DND-41 (cell line): ENCODE results near the gene FDXR.
A peak's percentile ranks its signal among the peaks of the same experiment; 100 is the strongest.

Experiments
- ATAC-seq: fragments of 200-7000 bp; cut with Tn5 transposase; 3 replicates; pipeline ENCODE4 v1.9.1; 2021; ENCODE audit warnings: low read depth; ENCODE audit not compliant: insufficient read depth
- DNase-seq: peaks from one replicate; pipeline ENCODE4 v3.0.0-alpha.2; 2020
- H2AFZ ChIP-seq: 2 replicates; pipeline ENCODE4 v1.6.0; 2012; ENCODE audit warnings: low read depth, low read length
- H3K27ac ChIP-seq: 2 replicates; pipeline ENCODE4 v1.5.1; 2012; ENCODE audit warnings: low read length, inconsistent platforms
- H3K27me3 ChIP-seq: fragments of 200-600 bp; sonication (generic); 2 replicates; pipeline ENCODE4 v1.6.0; 2012; ENCODE audit warnings: low read length, mild to moderate bottlenecking, inconsistent platforms; ENCODE audit not compliant: insufficient read depth, poor library complexity
- H3K36me3 ChIP-seq: 2 replicates; pipeline ENCODE4 v1.5.1; 2012; ENCODE audit warnings: low read length, inconsistent platforms; ENCODE audit not compliant: insufficient read depth
- H3K4me1 ChIP-seq: 2 replicates; pipeline ENCODE4 v1.5.1; 2012; ENCODE audit warnings: mild to moderate bottlenecking, low read length; ENCODE audit not compliant: insufficient read depth
- H3K4me2 ChIP-seq: 2 replicates; pipeline ENCODE4 v1.6.0; 2012; ENCODE audit warnings: mild to moderate bottlenecking, moderate library complexity, low read length, inconsistent platforms; ENCODE audit not compliant: insufficient read depth
- H3K4me3 ChIP-seq, 2 experiments: fragments of 200-600 bp in 1 of 2; shearing (Covaris generic) in 1 of 2; 2 replicates each; pipeline ENCODE4 v1.5.1; 2012 to 2016; ENCODE audit warnings: inconsistent platforms in 2 of 2, low read length in 2 of 2, mild to moderate bottlenecking in 2 of 2, low read depth in 1 of 2, moderate library complexity in 1 of 2
- H3K79me2 ChIP-seq: 2 replicates; pipeline ENCODE4 v1.6.0; 2012; ENCODE audit warnings: low read length, inconsistent platforms; ENCODE audit not compliant: insufficient read depth
- H3K9ac ChIP-seq: 2 replicates; pipeline ENCODE4 v1.6.0; 2012; ENCODE audit warnings: low read depth, mild to moderate bottlenecking, inconsistent platforms, low read length, moderate library complexity
- H3K9me3 ChIP-seq: 2 replicates; pipeline ENCODE4 v1.5.1; 2012; ENCODE audit warnings: low read length, moderate library complexity, mild to moderate bottlenecking, inconsistent platforms; ENCODE audit not compliant: insufficient read depth, severe bottlenecking
- H4K20me1 ChIP-seq: 2 replicates; pipeline ENCODE4 v1.6.0; 2012; ENCODE audit warnings: low read length; ENCODE audit not compliant: insufficient read depth
- EZH2 ChIP-seq: IDR thresholded peaks from 3 replicates; pipeline ENCODE4 v1.6.1; 2012; ENCODE audit warnings: borderline replicate concordance, low read depth, mild to moderate bottlenecking, moderate library complexity, low read length, inconsistent platforms; ENCODE audit not compliant: severe bottlenecking
- TF ChIP-seq, protein P1 (sequence below): IDR thresholded peaks from 2 replicates; pipeline ENCODE4 v1.5.1; 2012; ENCODE audit warnings: borderline replicate concordance, low read length, moderate library complexity, mild to moderate bottlenecking; ENCODE audit not compliant: poor library complexity, severe bottlenecking; ENCODE audit errors: extremely low read depth

The FDXR gene, protein sequence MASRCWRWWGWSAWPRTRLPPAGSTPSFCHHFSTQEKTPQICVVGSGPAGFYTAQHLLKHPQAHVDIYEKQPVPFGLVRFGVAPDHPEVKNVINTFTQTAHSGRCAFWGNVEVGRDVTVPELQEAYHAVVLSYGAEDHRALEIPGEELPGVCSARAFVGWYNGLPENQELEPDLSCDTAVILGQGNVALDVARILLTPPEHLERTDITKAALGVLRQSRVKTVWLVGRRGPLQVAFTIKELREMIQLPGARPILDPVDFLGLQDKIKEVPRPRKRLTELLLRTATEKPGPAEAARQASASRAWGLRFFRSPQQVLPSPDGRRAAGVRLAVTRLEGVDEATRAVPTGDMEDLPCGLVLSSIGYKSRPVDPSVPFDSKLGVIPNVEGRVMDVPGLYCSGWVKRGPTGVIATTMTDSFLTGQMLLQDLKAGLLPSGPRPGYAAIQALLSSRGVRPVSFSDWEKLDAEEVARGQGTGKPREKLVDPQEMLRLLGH

DNA sequence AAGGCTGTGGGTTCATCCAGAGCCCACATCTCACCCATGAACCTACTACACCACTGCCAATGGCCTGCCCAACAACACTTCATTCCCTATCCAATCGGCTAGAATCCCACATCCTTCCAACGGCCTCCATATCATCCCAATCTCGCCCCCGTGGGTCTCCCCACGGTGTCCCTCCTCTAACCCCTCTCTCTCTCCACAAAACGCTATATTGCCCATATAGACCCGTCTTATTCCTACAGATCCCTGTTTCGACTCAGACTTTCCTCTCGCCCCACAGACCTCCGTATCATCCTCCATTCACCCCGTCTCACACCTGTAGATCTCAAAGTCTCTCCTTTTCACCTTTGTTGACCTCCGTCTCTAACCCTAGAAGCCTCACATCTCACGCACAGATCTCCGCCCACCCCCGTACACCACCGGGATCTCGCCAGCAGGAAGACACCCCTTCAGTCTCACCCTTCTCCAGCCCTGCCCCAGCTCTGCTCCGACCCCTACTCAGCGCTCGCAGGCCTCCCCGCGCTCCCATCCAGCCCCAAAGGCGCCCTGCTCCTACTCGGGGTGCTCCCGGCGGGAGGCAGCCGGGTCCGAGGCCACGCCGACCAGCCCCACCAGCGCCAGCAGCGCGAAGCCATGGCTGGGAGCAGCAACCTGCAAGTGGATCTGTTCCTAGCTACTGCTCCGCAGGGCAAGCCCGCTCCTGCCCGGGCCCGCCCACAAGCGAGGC, at the start of gene FDXR:
TSS of gene FDXR (minus strand) at position 682 of the 724 bp plus-strand sequence. CDS start at position 632, 50 bp downstream.
- no peak for TF ChIP-seq EZH2
- TF ChIP-seq, protein P1, sequence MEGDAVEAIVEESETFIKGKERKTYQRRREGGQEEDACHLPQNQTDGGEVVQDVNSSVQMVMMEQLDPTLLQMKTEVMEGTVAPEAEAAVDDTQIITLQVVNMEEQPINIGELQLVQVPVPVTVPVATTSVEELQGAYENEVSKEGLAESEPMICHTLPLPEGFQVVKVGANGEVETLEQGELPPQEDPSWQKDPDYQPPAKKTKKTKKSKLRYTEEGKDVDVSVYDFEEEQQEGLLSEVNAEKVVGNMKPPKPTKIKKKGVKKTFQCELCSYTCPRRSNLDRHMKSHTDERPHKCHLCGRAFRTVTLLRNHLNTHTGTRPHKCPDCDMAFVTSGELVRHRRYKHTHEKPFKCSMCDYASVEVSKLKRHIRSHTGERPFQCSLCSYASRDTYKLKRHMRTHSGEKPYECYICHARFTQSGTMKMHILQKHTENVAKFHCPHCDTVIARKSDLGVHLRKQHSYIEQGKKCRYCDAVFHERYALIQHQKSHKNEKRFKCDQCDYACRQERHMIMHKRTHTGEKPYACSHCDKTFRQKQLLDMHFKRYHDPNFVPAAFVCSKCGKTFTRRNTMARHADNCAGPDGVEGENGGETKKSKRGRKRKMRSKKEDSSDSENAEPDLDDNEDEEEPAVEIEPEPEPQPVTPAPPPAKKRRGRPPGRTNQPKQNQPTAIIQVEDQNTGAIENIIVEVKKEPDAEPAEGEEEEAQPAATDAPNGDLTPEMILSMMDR = no peak
- ATAC-seq = peak; percentile 76
- H4K20me1 ChIP-seq = no peaks in the 10 kb centered on the region

DNA sequence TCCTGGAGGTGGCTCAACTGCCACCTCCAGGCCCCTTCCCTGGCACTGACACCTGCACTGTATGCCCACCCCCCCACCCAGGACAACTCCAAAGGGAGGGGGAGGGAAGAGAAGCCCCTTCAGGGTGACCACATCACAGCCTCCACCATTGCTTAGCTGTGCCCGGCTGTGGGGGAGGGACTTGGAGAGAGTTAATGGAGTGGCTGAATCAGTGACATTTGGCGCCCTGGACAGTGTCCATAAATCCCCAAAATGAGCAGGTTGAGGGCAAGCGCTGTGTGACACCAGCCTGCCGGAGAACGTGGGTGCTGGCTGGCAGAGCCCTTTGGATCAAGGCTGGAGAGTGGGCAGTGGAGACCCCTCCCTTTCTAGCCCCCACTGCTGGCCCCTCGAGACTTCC, 49.4 kb upstream of the FDXR start:
- no peaks in the 10 kb centered on the region for H3K79me2 ChIP-seq
- no peak overlapping the region for H3K4me3 ChIP-seq
- TF ChIP-seq EZH2 = no peak
- TF ChIP-seq, protein P1 = no peak
- no peak for DNase-seq
- H3K27me3 ChIP-seq = peaks cover 12% of the 10 kb centered on the region
- H3K4me1 ChIP-seq = no peaks in the 10 kb centered on the region
- H3K9me3 ChIP-seq = no peaks in the 10 kb centered on the region
- H4K20me1 ChIP-seq = no peaks in the 10 kb centered on the region; the same call in 1 of the 2 replicates
- H3K4me2 ChIP-seq = no peak overlapping the region
- ATAC-seq = no peak
- H3K27ac ChIP-seq = no peak overlapping the region
- H3K9ac ChIP-seq = no peak overlapping the region
- no peak overlapping the region for H2AFZ ChIP-seq
- H3K36me3 ChIP-seq = no peaks in the 10 kb centered on the region

More for the DNA sequence above, at the start of gene FDXR:
- Histone ChIP-seq H3K9me3 (no peaks in the 10 kb centered on the region), H3K79me2 (peaks cover 17% of the 10 kb centered on the region), H3K4me1 (peaks cover 26% of the 10 kb centered on the region), H3K27me3 (no peaks in the 10 kb centered on the region), H2AFZ (peak within 1 kb of the TSS; percentile 99), H3K4me2 (peak within 1 kb of the TSS; percentile 100), H3K36me3 (no peaks in the 10 kb centered on the region), H3K27ac (peak within 1 kb of the TSS; percentile 94), H3K9ac (peak within 1 kb of the TSS; percentile 95), H3K4me3 (peak within 1 kb of the TSS; percentile 92 to 98)
- no peak for DNase-seq

DNA sequence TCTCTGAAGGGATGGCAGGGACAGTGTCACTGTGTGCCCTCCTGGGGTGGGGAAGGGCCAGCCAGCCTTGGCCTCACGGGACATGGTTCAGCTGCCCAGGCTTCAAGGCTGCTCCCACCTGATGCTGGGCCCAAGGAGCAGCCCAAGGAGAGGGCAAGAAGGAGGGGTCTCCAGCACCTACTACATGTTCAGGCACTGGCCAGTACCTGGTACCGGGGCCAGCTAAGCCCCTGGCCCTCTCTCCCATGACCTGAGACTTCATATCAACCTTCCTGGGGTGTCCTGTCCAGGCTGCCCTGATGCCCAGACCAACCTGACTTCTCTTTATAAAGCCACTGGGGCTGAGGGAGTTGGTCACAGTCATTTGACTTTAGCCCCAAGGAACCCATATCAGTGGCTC, 49.0 kb upstream of the FDXR start:
- Histone ChIP-seq H3K27me3 (peaks cover 12% of the 10 kb centered on the region), H4K20me1 (no peaks in the 10 kb centered on the region; the same call in 1 of the 2 replicates), H3K4me3 (no peak overlapping the region), H3K27ac (no peak overlapping the region), H3K79me2 (no peaks in the 10 kb centered on the region), H3K4me2 (no peak overlapping the region), H3K36me3 (no peaks in the 10 kb centered on the region), H3K9ac (no peak overlapping the region), H3K4me1 (no peaks in the 10 kb centered on the region), H2AFZ (no peak overlapping the region), H3K9me3 (no peaks in the 10 kb centered on the region)
- ATAC-seq (no peak), DNase-seq (no peak)
- no peak for TF ChIP-seq EZH2
- TF ChIP-seq, protein P1 = no peak
